Measurements from ENCODE around the gene NAP1L1.

The NAP1L1 gene

GRCh38 chr12:76109879-76110278 lies 25.4 kb upstream of the NAP1L1 start:
- Histone ChIP-seq H3K9me3 (ENCODE audit: insufficient read depth, low read length, severe bottlenecking) (no peaks in the 10 kb centered on the region), H3K4me1 (ENCODE audit: insufficient read depth, low read length) (no peaks in the 10 kb centered on the region), H2AFZ (ENCODE audit: low read depth, low read length) (no peak overlapping the region), H3K4me2 (ENCODE audit: insufficient read depth, low read length) (no peak overlapping the region), H4K20me1 (ENCODE audit: insufficient read depth, low read length) (no peaks in the 10 kb centered on the region), H3K27ac (ENCODE audit: low read length) (no peak overlapping the region), H3K36me3 (ENCODE audit: insufficient read depth, low read length) (no peaks in the 10 kb centered on the region), H3K79me2 (ENCODE audit: insufficient read depth, low read length) (no peaks in the 10 kb centered on the region), H3K27me3 (ENCODE audit: insufficient read depth, low read length, poor library complexity) (no peaks in the 10 kb centered on the region), H3K4me3 (ENCODE audit: low read depth in 1 of 2, low read length in 2 of 2) (no peak overlapping the region), H3K9ac (ENCODE audit: low read depth, low read length) (no peak overlapping the region)
- ATAC-seq (ENCODE audit: insufficient read depth, low read depth) (no peak), DNase-seq (no peak)
- TF ChIP-seq EZH2 (IDR thresholded peaks at IDR 0.05; ENCODE audit: borderline replicate concordance, low read depth, low read length, severe bottlenecking): no peak
- no peak for TF ChIP-seq CTCF (IDR thresholded peaks at IDR 0.05; ENCODE audit: borderline replicate concordance, extremely low read depth, low read length, poor library complexity, severe bottlenecking)

- H3K4me2 ChIP-seq (ENCODE audit: insufficient read depth, low read length): no peak overlapping the region
Observed at GRCh38 chr12:76108356-76108755, 23.9 kb upstream of the NAP1L1 start.

GRCh38 chr12:76106631-76107030 lies 22.1 kb upstream of the NAP1L1 start:
- no peak overlapping the region for H2AFZ ChIP-seq (ENCODE audit: low read depth, low read length)
- TF ChIP-seq EZH2 (IDR thresholded peaks at IDR 0.05; ENCODE audit: borderline replicate concordance, low read depth, low read length, severe bottlenecking): no peak
- no peak overlapping the region for H3K9ac ChIP-seq (ENCODE audit: low read depth, low read length)

More at GRCh38 chr12:76108356-76108755, 23.9 kb upstream of the NAP1L1 start:
- Histone ChIP-seq H3K27me3 (ENCODE audit: insufficient read depth, low read length, poor library complexity) (no peaks in the 10 kb centered on the region), H3K27ac (ENCODE audit: low read length) (no peak overlapping the region), H4K20me1 (ENCODE audit: insufficient read depth, low read length) (no peaks in the 10 kb centered on the region), H3K9ac (ENCODE audit: low read depth, low read length) (no peak overlapping the region), H2AFZ (ENCODE audit: low read depth, low read length) (no peak overlapping the region), H3K36me3 (ENCODE audit: insufficient read depth, low read length) (no peaks in the 10 kb centered on the region), H3K9me3 (ENCODE audit: insufficient read depth, low read length, severe bottlenecking) (no peaks in the 10 kb centered on the region), H3K4me3 (ENCODE audit: low read depth in 1 of 2, low read length in 2 of 2) (no peak overlapping the region), H3K4me1 (ENCODE audit: insufficient read depth, low read length) (no peaks in the 10 kb centered on the region), H3K79me2 (ENCODE audit: insufficient read depth, low read length) (no peaks in the 10 kb centered on the region)
- DNase-seq: no peak
- no peak for ATAC-seq (ENCODE audit: insufficient read depth, low read depth)
- TF ChIP-seq EZH2 (IDR thresholded peaks at IDR 0.05; ENCODE audit: borderline replicate concordance, low read depth, low read length, severe bottlenecking): no peak
- TF ChIP-seq CTCF (IDR thresholded peaks at IDR 0.05; ENCODE audit: borderline replicate concordance, extremely low read depth, low read length, poor library complexity, severe bottlenecking): no peak

GRCh38 chr12:76103958-76104357 lies 19.5 kb upstream of the NAP1L1 start:
- Histone ChIP-seq H3K9ac (ENCODE audit: low read depth, low read length) (no peak overlapping the region), H3K79me2 (ENCODE audit: insufficient read depth, low read length) (no peaks in the 10 kb centered on the region), H3K36me3 (ENCODE audit: insufficient read depth, low read length) (no peaks in the 10 kb centered on the region), H2AFZ (ENCODE audit: low read depth, low read length) (no peak overlapping the region), H3K27ac (ENCODE audit: low read length) (no peak overlapping the region), H3K4me2 (ENCODE audit: insufficient read depth, low read length) (no peak overlapping the region), H4K20me1 (ENCODE audit: insufficient read depth, low read length) (no peaks in the 10 kb centered on the region), H3K27me3 (ENCODE audit: insufficient read depth, low read length, poor library complexity) (no peaks in the 10 kb centered on the region), H3K4me1 (ENCODE audit: insufficient read depth, low read length) (no peaks in the 10 kb centered on the region), H3K9me3 (ENCODE audit: insufficient read depth, low read length, severe bottlenecking) (no peaks in the 10 kb centered on the region), H3K4me3 (ENCODE audit: low read depth in 1 of 2, low read length in 2 of 2) (no peak overlapping the region)
- no peak for DNase-seq
- TF ChIP-seq EZH2 (IDR thresholded peaks at IDR 0.05; ENCODE audit: borderline replicate concordance, low read depth, low read length, severe bottlenecking) (no peak), CTCF (IDR thresholded peaks at IDR 0.05; ENCODE audit: borderline replicate concordance, extremely low read depth, low read length, poor library complexity, severe bottlenecking) (no peak)
- no peak for ATAC-seq (ENCODE audit: insufficient read depth, low read depth)

More at GRCh38 chr12:76106631-76107030, 22.1 kb upstream of the NAP1L1 start:
- Histone ChIP-seq H3K9me3 (ENCODE audit: insufficient read depth, low read length, severe bottlenecking) (no peaks in the 10 kb centered on the region), H3K4me1 (ENCODE audit: insufficient read depth, low read length) (no peaks in the 10 kb centered on the region), H3K4me2 (ENCODE audit: insufficient read depth, low read length) (no peak overlapping the region), H4K20me1 (ENCODE audit: insufficient read depth, low read length) (no peaks in the 10 kb centered on the region), H3K79me2 (ENCODE audit: insufficient read depth, low read length) (no peaks in the 10 kb centered on the region), H3K4me3 (ENCODE audit: low read depth in 1 of 2, low read length in 2 of 2) (no peak overlapping the region), H3K36me3 (ENCODE audit: insufficient read depth, low read length) (no peaks in the 10 kb centered on the region), H3K27me3 (ENCODE audit: insufficient read depth, low read length, poor library complexity) (no peaks in the 10 kb centered on the region), H3K27ac (ENCODE audit: low read length) (no peak overlapping the region)
- DNase-seq (no peak), ATAC-seq (ENCODE audit: insufficient read depth, low read depth) (no peak)
